GM20000 (cell line): ENCODE measurements around the gene SCIMP.
"Not testable (repeated sequence)": the region's sequence is repeated elsewhere in the genome, so short reads cannot be mapped to it uniquely, and the experiment has no call there.

Experiments
- DNase-seq: peaks from one replicate; pipeline ENCODE4 v3.0.0; 2012; ENCODE audit warnings: low spot score
- CTCF ChIP-seq: IDR thresholded peaks from 2 replicates; pipeline ENCODE4 v1.5.1; 2012; ENCODE audit warnings: mild to moderate bottlenecking, control low read depth; ENCODE audit errors: extremely low read depth, missing control alignments

SCIMP gene

GRCh38 chr17:5236938-5237540 is 2.4 kb upstream of the SCIMP start:
- no peak for TF ChIP-seq CTCF
- DNase-seq = no peak

GRCh38 chr17:5233492-5233891 is 1.2 kb downstream of the SCIMP start:
- not testable (repeated sequence) for DNase-seq

- no peak for TF ChIP-seq CTCF
Observed at GRCh38 chr17:5226940-5227878, 7.5 kb downstream of the SCIMP start.

GRCh38 chr17:5225668-5226457 is 8.8 kb downstream of the SCIMP start:
- no peak for TF ChIP-seq CTCF
- peak; percentile 29 for DNase-seq

More at GRCh38 chr17:5226940-5227878, 7.5 kb downstream of the SCIMP start:
- peak; percentile 42 for DNase-seq

GRCh38 chr17:5221912-5222311 is 12.7 kb downstream of the SCIMP start:
- DNase-seq = not testable (repeated sequence)

GRCh38 chr17:5220074-5220473 is 14.6 kb downstream of the SCIMP start:
- no peak for DNase-seq

GRCh38 chr17:5219536-5219935 is 15.1 kb downstream of the SCIMP start:
- no peak for TF ChIP-seq CTCF
- DNase-seq = no peak

More at GRCh38 chr17:5220074-5220473, 14.6 kb downstream of the SCIMP start:
- no peak for TF ChIP-seq CTCF

GRCh38 chr17:5217562-5217961 is 17.1 kb downstream of the SCIMP start:
- DNase-seq = not testable (repeated sequence)
